Germinal center (tissue), 1 donor: ENCODE results near the gene CSDE1.
"Not testable (repeated sequence)": the region's sequence is repeated elsewhere in the genome, so short reads cannot be mapped to it uniquely, and the experiment has no call there.

Experiments
- DNase-seq: peaks from one replicate; pipeline ENCODE4 v3.0.0; 2012; ENCODE audit warnings: mixed read lengths, low spot score

CSDE1 gene

GRCh38 chr1:114757455-114758255 lies at the start of gene CSDE1:
Gene CSDE1, minus strand, starts transcription at chr1:114757984. Its CDS starts 18,094 bp downstream, at chr1:114739890.
- DNase-seq = peak; percentile 93

- not testable (repeated sequence) for DNase-seq
Observed at GRCh38 chr1:114804449-114804848, 46.7 kb upstream of the CSDE1 start.

DNA sequence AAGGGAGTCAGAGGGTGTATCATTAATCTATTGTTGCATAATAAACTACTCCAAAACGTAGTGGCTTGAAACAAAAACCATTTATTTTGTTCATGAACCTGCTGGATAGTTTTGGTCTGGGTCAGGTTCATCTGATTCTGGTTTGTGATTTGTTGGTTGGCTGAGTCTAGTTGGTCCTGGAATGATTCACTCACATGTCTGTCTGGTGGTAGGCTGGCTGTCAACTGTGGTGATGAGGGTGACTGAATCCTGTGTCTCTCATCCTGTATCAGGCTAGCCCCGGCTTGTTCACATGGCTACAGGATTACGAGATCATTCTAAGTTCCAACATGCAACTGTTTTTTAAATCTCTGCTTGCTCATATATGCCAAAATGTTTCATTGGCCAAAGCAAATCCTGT lies 45.2 kb upstream of the CSDE1 start:
- DNase-seq = no peak

DNA sequence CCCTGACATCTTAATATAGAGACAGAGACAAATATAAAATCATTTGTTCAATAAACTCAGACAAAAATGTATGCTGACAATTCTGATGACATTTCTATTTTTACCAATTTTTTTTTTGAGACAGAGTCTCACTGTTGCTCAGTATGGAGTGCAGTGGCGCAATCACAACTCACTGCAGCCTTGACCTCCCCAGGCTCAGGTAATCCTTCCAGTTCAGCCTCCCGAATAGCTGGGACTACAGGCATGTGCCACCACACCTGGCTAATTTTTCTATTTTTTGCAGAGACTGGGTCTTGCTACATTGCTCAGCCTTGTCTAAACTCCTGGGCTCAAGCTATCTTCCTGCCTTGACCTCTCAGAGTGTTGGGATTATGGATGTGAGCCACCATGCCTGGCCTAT lies 36.3 kb upstream of the CSDE1 start:
- no peak for DNase-seq

GRCh38 chr1:114790581-114790980 lies 32.8 kb upstream of the CSDE1 start:
- DNase-seq = not testable (repeated sequence)

DNA sequence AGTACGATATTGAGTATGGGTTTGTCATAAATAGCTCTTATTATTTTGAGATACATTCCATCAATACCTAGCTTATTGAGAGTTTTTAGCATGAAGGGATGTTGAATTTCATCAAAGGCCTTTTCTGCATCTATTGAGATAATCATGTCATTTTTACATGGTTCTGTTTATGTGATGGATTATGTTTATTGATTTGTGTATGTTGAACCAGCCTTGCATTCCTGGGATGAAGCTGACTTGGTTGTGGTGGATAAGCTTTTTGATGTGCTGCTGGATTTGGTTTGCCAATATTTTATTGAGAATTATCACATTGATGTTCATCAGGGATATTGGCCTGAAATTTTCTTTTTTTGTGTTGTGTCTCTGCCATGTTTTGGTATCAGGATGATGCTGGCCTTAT lies 28.7 kb upstream of the CSDE1 start:
- not testable (repeated sequence) for DNase-seq

DNA sequence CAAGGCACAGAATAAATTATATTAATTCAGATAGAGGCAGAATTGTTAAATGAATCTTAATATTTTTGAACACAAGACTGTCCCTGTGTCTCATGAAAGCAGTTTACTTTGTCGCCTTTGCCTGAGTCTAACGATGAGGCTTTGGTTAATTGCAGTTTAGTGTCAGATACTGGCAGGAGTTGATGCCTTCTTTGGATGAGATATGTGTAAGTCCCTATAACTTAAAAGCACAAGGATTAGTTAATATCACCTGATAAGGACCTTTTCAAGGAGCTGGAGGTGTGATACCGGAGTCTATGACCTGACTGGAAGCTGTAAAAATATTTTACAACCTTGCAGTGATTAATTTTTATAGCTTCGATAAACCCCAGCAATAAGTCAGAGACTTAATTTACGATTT lies 24.7 kb upstream of the CSDE1 start:
- no peak for DNase-seq

DNA sequence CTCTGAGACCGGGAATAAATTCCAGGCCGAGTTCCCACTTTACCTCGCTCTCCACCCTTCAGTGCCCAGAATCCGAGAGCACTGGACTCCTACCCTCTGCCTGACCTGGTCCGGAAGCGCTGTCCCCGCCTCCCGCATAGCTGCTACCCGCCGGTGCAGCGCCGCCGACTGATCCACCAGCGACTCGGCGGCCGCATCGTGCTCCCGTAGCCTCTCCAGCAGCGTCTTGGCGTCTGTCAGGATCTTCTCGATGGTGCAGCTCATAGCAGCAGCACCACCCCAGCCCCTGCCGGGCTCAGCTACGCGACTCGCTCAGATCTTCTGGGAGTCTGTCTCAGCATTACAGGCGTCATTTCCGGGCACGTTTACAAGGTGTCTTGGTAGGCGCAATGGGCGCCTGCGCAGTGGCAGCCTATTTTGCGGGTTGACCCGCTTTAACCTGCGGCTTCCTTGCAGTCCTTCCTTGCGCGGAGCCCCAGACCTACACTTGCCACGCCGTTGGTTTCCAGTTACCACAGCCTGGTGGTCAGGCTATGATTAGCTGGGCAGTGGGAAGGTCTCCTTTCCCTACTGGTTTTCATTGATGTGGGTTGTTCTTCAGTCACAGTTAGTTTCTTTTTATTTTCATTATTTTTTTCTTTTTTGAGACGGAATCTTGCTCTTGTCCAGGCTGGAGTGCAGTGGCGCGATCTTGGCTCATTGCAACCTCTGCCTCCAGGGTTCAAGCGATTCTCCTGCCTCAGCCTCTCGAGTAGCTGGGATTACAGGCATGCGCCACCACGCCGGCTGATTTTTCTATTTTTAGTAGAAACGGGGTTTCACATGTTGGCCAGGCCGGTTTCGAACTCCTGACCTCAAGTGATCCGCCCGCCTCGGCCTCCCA lies 22.8 kb upstream of the CSDE1 start, which contains the start of gene SIKE1:
Gene SIKE1, minus strand, starts transcription at position 342 of the 883 bp plus-strand sequence. Its CDS starts 78 bp downstream, at position 264.
- DNase-seq = peak; percentile 88

DNA sequence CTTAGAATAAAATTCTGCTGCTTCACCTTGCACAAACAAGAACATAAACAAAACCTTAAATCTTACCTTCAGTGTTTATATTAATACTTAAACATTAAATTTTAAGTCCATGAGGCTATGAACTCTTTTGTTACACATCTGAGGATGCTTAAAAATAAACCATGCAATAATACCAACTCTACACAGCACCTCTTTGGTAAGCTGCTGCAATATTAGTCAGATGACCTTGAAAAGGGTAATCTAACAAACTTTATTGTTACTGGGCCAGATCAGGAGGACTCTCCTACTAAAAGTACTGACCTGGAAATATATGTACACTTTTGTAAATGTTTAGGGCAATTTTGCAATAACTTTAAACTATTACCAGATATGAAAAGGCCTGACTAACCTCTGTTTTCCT lies 21.9 kb upstream of the CSDE1 start:
- no peak for DNase-seq

DNA sequence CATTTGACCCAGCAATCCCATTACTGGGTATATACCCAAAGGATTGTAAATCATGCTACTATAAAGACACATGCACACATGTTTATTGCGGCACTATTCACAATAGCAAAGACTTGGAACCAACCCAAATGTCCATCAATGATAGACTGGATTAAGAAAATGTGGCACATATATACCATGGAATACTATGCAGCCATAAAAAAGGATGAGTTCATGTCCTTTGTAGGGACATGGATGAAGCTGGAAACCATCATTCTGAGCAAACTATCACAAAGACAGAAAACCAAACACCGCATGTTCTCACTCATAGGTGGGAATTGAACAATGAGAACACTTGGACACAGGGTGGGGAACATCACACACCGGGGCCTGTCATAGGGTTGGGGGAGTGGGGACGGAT lies 18.9 kb upstream of the CSDE1 start:
- DNase-seq = not testable (repeated sequence)

GRCh38 chr1:114771992-114772391 lies 14.2 kb upstream of the CSDE1 start:
- no peak for DNase-seq

- DNase-seq = no peak
Observed at GRCh38 chr1:114770989-114771388, 13.2 kb upstream of the CSDE1 start.

DNA sequence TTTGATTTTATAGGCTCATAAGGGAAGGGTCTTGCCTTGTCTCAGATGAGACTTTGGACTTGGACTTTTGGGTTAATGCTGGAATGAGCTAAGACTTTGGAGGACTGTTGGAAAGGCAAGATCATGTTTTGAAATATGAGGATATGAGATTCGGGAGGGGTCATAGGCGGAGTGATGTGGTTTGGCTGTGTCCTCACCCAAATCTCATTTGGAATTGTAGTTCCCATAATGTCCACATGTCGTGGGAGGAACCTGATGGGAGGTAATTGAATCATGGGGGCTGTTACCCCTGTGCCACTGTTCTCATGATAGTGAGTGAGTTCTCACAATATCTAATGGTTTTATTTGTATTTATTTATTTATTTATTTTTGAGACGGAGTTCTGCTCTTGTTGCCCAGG lies 6.9 kb upstream of the CSDE1 start:
- DNase-seq = no peak

DNA sequence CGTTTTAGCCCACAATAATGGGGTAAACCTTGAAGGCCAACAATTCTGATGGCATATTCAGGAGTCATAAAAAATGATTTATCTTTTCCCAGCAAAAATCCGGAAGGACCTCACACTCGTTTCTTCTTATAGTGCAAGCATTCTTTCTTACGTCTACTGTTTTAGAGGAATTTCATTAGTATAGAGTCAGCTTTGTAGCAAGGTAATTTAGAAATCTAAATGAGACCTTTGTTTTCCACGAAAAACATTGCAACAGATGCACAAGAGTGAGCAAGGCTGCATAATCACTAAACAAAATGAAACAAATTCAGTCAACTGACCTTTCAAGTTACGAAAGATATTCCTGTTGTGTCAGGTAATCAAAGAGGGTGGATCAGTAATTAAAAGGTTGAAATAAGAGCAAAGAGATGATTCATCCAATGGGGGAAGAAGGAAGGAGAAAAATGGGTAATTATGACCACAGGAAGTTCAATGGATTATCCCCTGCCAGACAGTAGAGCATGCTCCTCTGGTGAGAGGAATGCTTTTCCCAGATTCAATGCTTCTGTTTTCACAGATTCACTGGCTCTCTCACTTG lies 560 bp upstream of the CSDE1 start:
- no peak for DNase-seq

GRCh38 chr1:114756949-114757454 lies 782 bp downstream of the CSDE1 start:
- DNase-seq = peak; percentile 5

GRCh38 chr1:114756009-114756892 lies 1.5 kb downstream of the CSDE1 start:
- peak; percentile 29 for DNase-seq

GRCh38 chr1:114755006-114755931 lies 2.5 kb downstream of the CSDE1 start:
- peak; percentile 10 for DNase-seq

- not testable (repeated sequence) for DNase-seq
Observed at GRCh38 chr1:114753702-114754101, 4.1 kb downstream of the CSDE1 start.

GRCh38 chr1:114753143-114753542 lies 4.6 kb downstream of the CSDE1 start:
- no peak for DNase-seq

GRCh38 chr1:114750780-114751179 lies 7.0 kb downstream of the CSDE1 start:
- no peak for DNase-seq
